Measurements from ENCODE around the gene PAFAH1B1. TPM values are rescaled to one million over a fixed set of nuclear protein-coding genes. Genes with fewer than 3 reads are reported as not detected.
"Not testable (repeated sequence)": the region's sequence is repeated elsewhere in the genome, so short reads cannot be mapped to it uniquely, and the experiment has no call there.

PAFAH1B1 gene
- total and polyA plus RNA-seq, 7 experiments from 2014 or later: 15.8 to 156 (median 127) TPM

DNA sequence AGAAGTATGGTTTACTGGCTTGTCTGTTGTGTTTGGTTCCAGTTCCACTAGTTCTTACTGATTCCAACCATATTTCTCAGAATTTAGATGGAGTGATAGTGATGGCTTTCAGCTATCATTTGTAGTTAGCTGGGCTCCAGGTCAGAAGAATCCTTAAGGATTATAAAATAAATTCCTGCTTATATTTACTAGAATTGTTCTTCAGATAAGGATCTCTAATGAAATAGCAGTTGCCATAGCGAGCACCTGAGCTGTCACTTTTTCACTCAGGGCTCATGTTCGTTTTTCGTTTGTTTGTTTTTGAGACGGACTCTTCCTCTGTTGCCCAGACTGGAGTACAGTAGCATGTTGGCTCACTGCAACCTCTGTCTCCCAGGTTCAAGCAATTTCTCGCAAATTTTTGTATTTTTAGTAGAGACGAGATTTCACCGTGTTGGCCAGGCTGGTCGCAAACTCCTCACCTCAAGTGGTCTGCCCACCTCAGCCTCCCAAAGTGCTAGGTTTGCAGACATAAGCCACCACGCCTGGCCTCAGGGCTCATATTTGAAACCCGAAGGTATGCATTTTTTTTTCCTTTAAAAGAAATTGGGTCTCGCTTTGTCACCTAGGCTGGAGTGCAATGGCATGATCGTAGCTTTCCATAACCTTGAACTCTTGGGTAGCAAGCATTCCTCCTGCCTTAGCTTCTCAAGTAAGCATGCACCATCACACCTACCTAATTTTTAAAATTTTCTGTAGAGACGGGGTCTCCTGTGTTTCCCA is 42.9 kb downstream of the PAFAH1B1 start:
- ChIA-PET POLR2A (interaction anchor here (0.6 kb wide), 1 partner anchor 220 kb away, joined by 3 read pairs; no protein-coding TSS in a partner anchor), CTCF (no interaction called here)
- H3K27me3 ChIP-seq (ENCODE audit: control insufficient read depth in 2 of 2, insufficient read depth in 2 of 2, low read length in 2 of 2): no peaks in the 10 kb centered on the region
- H3K4me3 ChIP-seq (ENCODE audit: low read length): no peak overlapping the region
- intact Hi-C loops (cut with micrococcal nuclease): no loop called here
- no peak overlapping the region for H3K27ac ChIP-seq (ENCODE audit: low read depth, low read length)
- peak overlapping the region in 1 of 10 donors; percentile 41 for H3K4me3 Mint-ChIP-seq
- H3K36me3 ChIP-seq (ENCODE audit: control insufficient read depth in 2 of 3, insufficient read depth in 3 of 3, low read length in 3 of 3): peaks cover 0 to 25% (median 0%) of the 10 kb centered on the region in 3 experiments
- H3K27me3 Mint-ChIP-seq: no peaks in the 10 kb centered on the region
- H3K4me1 ChIP-seq (ENCODE audit: control insufficient read depth in 2 of 2, insufficient read depth in 2 of 2, low read length in 2 of 2): peaks cover 1 to 3% of the 10 kb centered on the region in 2 donors
- peaks cover 0 to 14% (median 10%) of the 10 kb centered on the region in 5 donors for H3K36me3 Mint-ChIP-seq
- ATAC-seq (no peak), DNase-seq (no peak)
- H3K4me1 Mint-ChIP-seq: peaks cover 30 to 74% (median 52%) of the 10 kb centered on the region in 7 donors
- peaks cover 0 to 2% (median 0%) of the 10 kb centered on the region in 11 donors for H3K9me3 Mint-ChIP-seq
- peak overlapping the region in 7 of 9 donors; percentile 12 to 84 (median 68) for H3K27ac Mint-ChIP-seq
- no peaks in the 10 kb centered on the region for H3K9me3 ChIP-seq (ENCODE audit: control insufficient read depth in 2 of 3, low read length in 3 of 3)

DNA sequence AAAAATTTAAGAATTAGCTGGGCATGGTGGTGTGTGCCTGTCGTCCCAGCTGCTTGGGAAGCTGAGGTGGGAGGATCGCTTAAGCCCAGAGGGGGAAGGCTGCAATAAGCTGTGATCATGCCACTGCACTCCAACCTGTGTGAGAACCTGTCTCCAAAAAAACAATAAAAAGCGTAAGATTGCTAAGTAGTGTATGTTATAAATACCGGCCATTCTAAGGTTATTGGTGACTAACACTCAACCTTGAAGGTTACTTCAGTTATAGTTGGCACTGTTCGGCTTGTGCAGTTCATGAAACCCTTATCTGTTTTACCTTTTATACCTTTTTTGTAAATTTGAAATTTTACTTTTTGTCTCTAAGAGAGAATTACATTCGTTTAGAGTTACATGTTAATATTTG is 44.0 kb downstream of the PAFAH1B1 start:
- no peak overlapping the region for H3K4me3 Mint-ChIP-seq
- H3K9me3 Mint-ChIP-seq: peaks cover 0 to 2% (median 0%) of the 10 kb centered on the region in 11 donors
- H3K4me1 Mint-ChIP-seq: peaks cover 25 to 69% (median 49%) of the 10 kb centered on the region in 7 donors
- ChIA-PET POLR2A (no interaction called here), CTCF (interaction anchor here (0.7 kb wide), 1 partner anchor 45 kb away, joined by 3 read pairs; no protein-coding TSS in a partner anchor)
- peaks cover 5 to 14% (median 8%) of the 10 kb centered on the region in 5 donors for H3K36me3 Mint-ChIP-seq
- DNase-seq: no peak
- H3K36me3 ChIP-seq (ENCODE audit: control insufficient read depth in 2 of 3, insufficient read depth in 3 of 3, low read length in 3 of 3): peaks cover 0 to 30% (median 8%) of the 10 kb centered on the region in 3 experiments
- intact Hi-C loops (cut with micrococcal nuclease): no loop called here
- H3K9me3 ChIP-seq (ENCODE audit: control insufficient read depth in 2 of 3, low read length in 3 of 3): no peaks in the 10 kb centered on the region
- H3K4me3 ChIP-seq (ENCODE audit: low read length): no peak overlapping the region
- H3K27me3 ChIP-seq (ENCODE audit: control insufficient read depth in 2 of 2, insufficient read depth in 2 of 2, low read length in 2 of 2): no peaks in the 10 kb centered on the region
- peak overlapping the region in 4 of 9 donors; percentile 12 to 83 (median 67) for H3K27ac Mint-ChIP-seq
- H3K4me1 ChIP-seq (ENCODE audit: control insufficient read depth in 2 of 2, insufficient read depth in 2 of 2, low read length in 2 of 2): no peaks in the 10 kb centered on the region
- ATAC-seq: no peak
- no peak overlapping the region for H3K27ac ChIP-seq (ENCODE audit: low read depth, low read length)
- no peaks in the 10 kb centered on the region for H3K27me3 Mint-ChIP-seq

DNA sequence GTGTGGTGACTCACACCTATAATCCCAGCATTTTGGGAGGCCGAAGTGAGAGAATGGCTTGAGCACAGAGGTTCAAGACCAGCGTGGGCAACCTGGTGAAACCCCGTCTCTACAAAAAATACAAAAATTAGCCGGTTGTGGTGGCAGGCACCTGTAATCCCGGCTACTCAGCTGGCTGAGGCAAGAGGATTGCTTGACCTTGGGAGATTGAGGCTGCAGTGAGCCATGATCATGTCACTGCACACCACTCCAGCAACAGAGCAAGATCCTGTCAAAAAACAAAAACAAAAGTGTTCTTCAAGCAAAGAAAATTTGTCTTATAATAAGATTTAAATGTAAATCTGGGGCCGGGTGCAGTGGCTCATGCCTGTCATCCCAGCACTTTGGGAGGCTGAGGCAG is 51.5 kb downstream of the PAFAH1B1 start:
- no peak overlapping the region for H3K4me3 Mint-ChIP-seq
- H3K4me3 ChIP-seq (ENCODE audit: low read length): no peak overlapping the region
- ATAC-seq: no peak
- H3K27me3 ChIP-seq (ENCODE audit: control insufficient read depth in 2 of 2, insufficient read depth in 2 of 2, low read length in 2 of 2): no peaks in the 10 kb centered on the region
- intact Hi-C loops (cut with micrococcal nuclease): no loop called here
- DNase-seq: no peak
- no peaks in the 10 kb centered on the region for H3K4me1 ChIP-seq (ENCODE audit: control insufficient read depth in 2 of 2, insufficient read depth in 2 of 2, low read length in 2 of 2)
- no peaks in the 10 kb centered on the region for H3K9me3 Mint-ChIP-seq
- no peak overlapping the region for H3K27ac ChIP-seq (ENCODE audit: low read depth, low read length)
- H3K36me3 Mint-ChIP-seq: peaks cover 8 to 18% (median 15%) of the 10 kb centered on the region in 5 donors
- H3K36me3 ChIP-seq (ENCODE audit: control insufficient read depth in 2 of 3, insufficient read depth in 3 of 3, low read length in 3 of 3): peaks cover 0 to 30% (median 8%) of the 10 kb centered on the region in 3 experiments
- ChIA-PET CTCF (interaction anchor here (0.6 kb wide), 1 partner anchor 57 kb away, joined by 3 read pairs; no protein-coding TSS in a partner anchor), POLR2A (interaction anchor here (0.5 kb wide), 1 partner anchor 1336 kb away, joined by 3 read pairs; no protein-coding TSS in a partner anchor)
- H3K27me3 Mint-ChIP-seq: no peaks in the 10 kb centered on the region
- H3K4me1 Mint-ChIP-seq: peaks cover 0 to 26% (median 15%) of the 10 kb centered on the region in 7 donors
- peak overlapping the region in 2 of 9 donors; percentile 14 to 65 for H3K27ac Mint-ChIP-seq
- no peaks in the 10 kb centered on the region for H3K9me3 ChIP-seq (ENCODE audit: control insufficient read depth in 2 of 3, low read length in 3 of 3)

DNA sequence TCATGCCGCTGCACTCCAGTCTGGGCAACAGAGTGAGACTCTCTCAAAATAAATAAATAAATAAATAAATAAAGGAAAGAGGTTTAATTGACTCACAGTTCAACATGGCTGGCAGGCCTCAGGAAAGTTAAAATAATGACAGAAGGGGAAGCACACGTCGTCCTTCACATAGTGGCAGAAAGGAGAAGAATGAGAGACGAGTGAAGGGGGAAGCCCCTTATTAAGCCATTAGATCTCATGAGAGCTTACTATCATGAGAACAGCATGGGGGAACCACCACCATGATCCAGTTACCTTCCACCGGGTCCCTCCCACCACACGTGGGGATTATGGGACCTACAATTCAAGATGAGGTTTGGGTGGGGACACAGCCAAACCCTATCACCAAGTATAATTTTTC is 54.5 kb downstream of the PAFAH1B1 start:
- H3K27ac Mint-ChIP-seq: no peak overlapping the region
- H3K36me3 ChIP-seq (ENCODE audit: control insufficient read depth in 2 of 3, insufficient read depth in 3 of 3, low read length in 3 of 3): peaks cover 0 to 18% (median 0%) of the 10 kb centered on the region in 3 experiments
- intact Hi-C loops (cut with micrococcal nuclease): no loop called here

DNA sequence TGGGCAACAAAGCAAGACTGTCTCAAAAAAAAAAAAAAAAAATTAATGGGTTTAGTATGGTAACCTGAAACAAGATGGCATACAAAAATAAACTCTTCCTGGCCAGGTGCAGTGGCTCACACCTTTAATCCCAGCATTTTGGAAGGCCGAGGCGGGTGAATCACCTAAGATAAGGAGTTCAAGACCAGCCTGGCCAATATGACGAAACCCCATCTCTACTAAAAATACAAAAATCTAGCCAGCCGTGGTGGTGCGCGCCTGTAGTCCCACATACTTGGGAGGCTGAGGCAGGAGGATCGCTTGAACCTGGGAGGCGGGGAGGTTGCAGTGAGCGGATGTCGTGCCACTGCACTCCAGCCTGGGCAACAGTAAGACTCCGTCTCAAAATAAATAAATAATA is 55.7 kb downstream of the PAFAH1B1 start:
- peaks cover 0 to 8% (median 0%) of the 10 kb centered on the region in 3 experiments for H3K36me3 ChIP-seq (ENCODE audit: control insufficient read depth in 2 of 3, insufficient read depth in 3 of 3, low read length in 3 of 3)
- POLR2A ChIA-PET: interaction anchor here (0.6 kb wide), 1 partner anchor 1087 kb away, joined by 3 read pairs; no protein-coding TSS in a partner anchor

More for the DNA sequence above, 54.5 kb downstream of the PAFAH1B1 start:
- ATAC-seq (peak; percentile 32), DNase-seq (no peak)
- Mint-ChIP-seq H3K4me1 (peaks cover 0 to 22% (median 12%) of the 10 kb centered on the region in 7 donors), H3K36me3 (peaks cover 0 to 36% (median 30%) of the 10 kb centered on the region in 5 donors), H3K4me3 (no peak overlapping the region), H3K27me3 (no peaks in the 10 kb centered on the region), H3K9me3 (peaks cover 0 to 5% (median 0%) of the 10 kb centered on the region in 11 donors)
- H3K4me1 ChIP-seq (ENCODE audit: control insufficient read depth in 2 of 2, insufficient read depth in 2 of 2, low read length in 2 of 2): no peaks in the 10 kb centered on the region
- ChIA-PET POLR2A (no interaction called here), CTCF (no interaction called here)
- H3K4me3 ChIP-seq (ENCODE audit: low read length): no peak overlapping the region
- H3K27ac ChIP-seq (ENCODE audit: low read depth, low read length): no peak overlapping the region
- H3K9me3 ChIP-seq (ENCODE audit: control insufficient read depth in 2 of 3, low read length in 3 of 3): no peaks in the 10 kb centered on the region
- H3K27me3 ChIP-seq (ENCODE audit: control insufficient read depth in 2 of 2, insufficient read depth in 2 of 2, low read length in 2 of 2): no peaks in the 10 kb centered on the region

DNA sequence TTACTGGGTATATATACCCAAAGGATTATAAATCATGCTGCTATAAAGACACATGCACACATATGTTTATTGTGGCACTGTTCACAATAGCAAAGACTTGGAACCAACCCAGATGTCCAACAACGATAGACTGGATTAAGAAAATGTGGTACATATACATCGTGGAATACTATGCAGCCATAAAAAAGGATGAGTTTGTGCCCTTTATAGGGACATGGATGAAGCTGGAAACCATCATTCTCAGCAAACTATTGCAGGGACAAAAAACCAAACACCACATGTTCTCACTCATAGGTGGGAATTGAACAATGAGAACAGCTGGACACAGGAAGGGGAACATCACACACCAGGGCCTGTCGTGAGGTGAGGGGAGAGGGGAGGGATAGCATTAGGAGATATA is 59.5 kb downstream of the PAFAH1B1 start:
- DNase-seq; CTCF ChIA-PET; H3K27me3 Mint-ChIP-seq; H3K4me1 ChIP-seq (ENCODE audit: control insufficient read depth in 2 of 2, insufficient read depth in 2 of 2, low read length in 2 of 2); intact Hi-C loops (cut with micrococcal nuclease); ATAC-seq; H3K4me3 Mint-ChIP-seq; H3K4me3 ChIP-seq (ENCODE audit: low read length); H3K9me3 Mint-ChIP-seq; H3K27me3 ChIP-seq (ENCODE audit: control insufficient read depth in 2 of 2, insufficient read depth in 2 of 2, low read length in 2 of 2); H3K27ac ChIP-seq (ENCODE audit: low read depth, low read length); H3K9me3 ChIP-seq (ENCODE audit: control insufficient read depth in 2 of 3, low read length in 3 of 3); H3K36me3 ChIP-seq (ENCODE audit: control insufficient read depth in 2 of 3, insufficient read depth in 3 of 3, low read length in 3 of 3): not testable (repeated sequence)
- H3K4me1 Mint-ChIP-seq: peaks cover 17 to 41% (median 40%) of the 10 kb centered on the region in 7 donors
- H3K27ac Mint-ChIP-seq: peak overlapping the region in 1 of 9 donors; percentile 71
- peaks cover 0 to 39% (median 31%) of the 10 kb centered on the region in 5 donors for H3K36me3 Mint-ChIP-seq
- POLR2A ChIA-PET: interaction anchor here (0.9 kb wide), 1 partner anchor 54 kb away, joined by 3 read pairs; no protein-coding TSS in a partner anchor

More for the DNA sequence above, 55.7 kb downstream of the PAFAH1B1 start:
- H3K27ac Mint-ChIP-seq: no peak overlapping the region
- peaks cover 0 to 41% (median 32%) of the 10 kb centered on the region in 5 donors for H3K36me3 Mint-ChIP-seq
- peaks cover 0 to 22% (median 9%) of the 10 kb centered on the region in 7 donors for H3K4me1 Mint-ChIP-seq
- no peaks in the 10 kb centered on the region for H3K27me3 Mint-ChIP-seq
- Histone ChIP-seq H3K27ac (ENCODE audit: low read depth, low read length) (no peak overlapping the region), H3K27me3 (ENCODE audit: control insufficient read depth in 2 of 2, insufficient read depth in 2 of 2, low read length in 2 of 2) (no peaks in the 10 kb centered on the region), H3K4me3 (ENCODE audit: low read length) (no peak overlapping the region), H3K9me3 (ENCODE audit: control insufficient read depth in 2 of 3, low read length in 3 of 3) (no peaks in the 10 kb centered on the region), H3K4me1 (ENCODE audit: control insufficient read depth in 2 of 2, insufficient read depth in 2 of 2, low read length in 2 of 2) (no peaks in the 10 kb centered on the region)
- no peak for DNase-seq
- CTCF ChIA-PET: no interaction called here
- H3K9me3 Mint-ChIP-seq: peaks cover 0 to 5% (median 0%) of the 10 kb centered on the region in 11 donors
- no peak for ATAC-seq
- intact Hi-C loops (cut with micrococcal nuclease): no loop called here
- H3K4me3 Mint-ChIP-seq: no peak overlapping the region
